Measurements from ENCODE around the gene ZDHHC24. TPM values are rescaled to one million over a fixed set of nuclear protein-coding genes. Genes with fewer than 3 reads are reported as not detected.

Gene ZDHHC24
- total RNA-seq, 3 donors from 2014 or later (not counting 1 experiment from before 2014, with no cell fraction given), result 18.5 to 34.9 (median 28.9) TPM

DNA sequence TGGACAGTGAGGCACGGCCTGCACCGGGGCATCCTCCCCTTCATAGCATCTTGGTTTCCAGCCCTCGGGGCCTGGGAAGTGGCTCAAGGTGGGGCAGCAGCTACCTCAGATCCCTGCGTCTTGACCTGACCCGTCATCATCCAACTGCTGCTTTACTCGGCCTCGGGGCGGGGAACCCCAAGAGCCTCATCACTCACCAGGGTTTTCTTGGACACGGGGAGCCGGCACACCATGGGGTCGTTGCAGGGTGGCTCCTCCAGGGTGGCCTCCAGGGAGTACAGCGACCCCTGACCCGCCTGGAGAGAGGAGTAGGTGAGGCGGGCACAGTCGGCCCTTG lies 21.9 kb upstream of the ZDHHC24 start:
- H3K9me3 Mint-ChIP-seq, result no peaks in the 10 kb centered on the region
- peak overlapping the region; percentile 82 for H3K4me3 Mint-ChIP-seq
- Histone ChIP-seq H3K4me3 (ENCODE audit: low read length) (no peak overlapping the region), H3K4me1 (ENCODE audit: control insufficient read depth, insufficient read depth, low read length) (peaks cover 13% of the 10 kb centered on the region), H3K27ac (ENCODE audit: low read length) (no peak overlapping the region), H3K27me3 (ENCODE audit: control insufficient read depth, insufficient read depth, low read length) (no peaks in the 10 kb centered on the region), H3K9me3 (ENCODE audit: control insufficient read depth, insufficient read depth, low read length) (no peaks in the 10 kb centered on the region), H3K36me3 (ENCODE audit: control insufficient read depth, insufficient read depth, low read length) (no peaks in the 10 kb centered on the region)
- no peak for DNase-seq
- peaks cover 4 to 9% of the 10 kb centered on the region in 2 donors for H3K4me1 Mint-ChIP-seq
- TF ChIP-seq, protein P1, sequence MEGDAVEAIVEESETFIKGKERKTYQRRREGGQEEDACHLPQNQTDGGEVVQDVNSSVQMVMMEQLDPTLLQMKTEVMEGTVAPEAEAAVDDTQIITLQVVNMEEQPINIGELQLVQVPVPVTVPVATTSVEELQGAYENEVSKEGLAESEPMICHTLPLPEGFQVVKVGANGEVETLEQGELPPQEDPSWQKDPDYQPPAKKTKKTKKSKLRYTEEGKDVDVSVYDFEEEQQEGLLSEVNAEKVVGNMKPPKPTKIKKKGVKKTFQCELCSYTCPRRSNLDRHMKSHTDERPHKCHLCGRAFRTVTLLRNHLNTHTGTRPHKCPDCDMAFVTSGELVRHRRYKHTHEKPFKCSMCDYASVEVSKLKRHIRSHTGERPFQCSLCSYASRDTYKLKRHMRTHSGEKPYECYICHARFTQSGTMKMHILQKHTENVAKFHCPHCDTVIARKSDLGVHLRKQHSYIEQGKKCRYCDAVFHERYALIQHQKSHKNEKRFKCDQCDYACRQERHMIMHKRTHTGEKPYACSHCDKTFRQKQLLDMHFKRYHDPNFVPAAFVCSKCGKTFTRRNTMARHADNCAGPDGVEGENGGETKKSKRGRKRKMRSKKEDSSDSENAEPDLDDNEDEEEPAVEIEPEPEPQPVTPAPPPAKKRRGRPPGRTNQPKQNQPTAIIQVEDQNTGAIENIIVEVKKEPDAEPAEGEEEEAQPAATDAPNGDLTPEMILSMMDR (IDR thresholded peaks at IDR 0.05), result no peak
- no peaks in the 10 kb centered on the region for H3K36me3 Mint-ChIP-seq
- intact Hi-C loops (cut with micrococcal nuclease), result no loop called here
- 72% methylated on average over 15 of the region's 15 CpGs for WGBS (ENCODE audit: insufficient coverage)
- ATAC-seq, result no peak
- H3K27me3 Mint-ChIP-seq (ENCODE audit: low read depth in 2 of 2), result no peaks in the 10 kb centered on the region
- peak overlapping the region in 1 of 2 donors; percentile 71 for H3K27ac Mint-ChIP-seq

DNA sequence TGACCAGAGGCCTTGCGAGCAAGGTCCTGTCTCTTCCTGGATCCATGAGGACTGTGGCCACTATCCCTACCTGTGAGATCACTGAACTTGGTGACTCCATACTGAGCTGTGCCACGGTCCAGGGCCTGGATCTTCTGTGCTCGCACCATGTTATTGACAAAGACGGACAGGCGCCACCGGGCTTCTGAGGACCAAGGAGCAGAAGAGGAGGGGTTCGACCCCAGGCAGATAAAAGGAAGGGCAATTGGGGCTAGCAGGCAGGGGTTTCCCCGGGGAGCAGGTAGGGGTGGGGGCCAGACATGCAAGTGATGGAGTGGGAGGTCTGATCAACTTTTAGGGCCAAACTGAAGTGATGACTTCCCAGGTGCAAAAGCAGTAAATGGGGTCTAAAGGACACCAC lies 20.4 kb upstream of the ZDHHC24 start:
- intact Hi-C loops (cut with micrococcal nuclease), result no loop called here
- no peak overlapping the region for H3K27ac Mint-ChIP-seq
- Histone ChIP-seq H3K4me1 (ENCODE audit: control insufficient read depth, insufficient read depth, low read length) (peaks cover 13% of the 10 kb centered on the region), H3K9me3 (ENCODE audit: control insufficient read depth, insufficient read depth, low read length) (no peaks in the 10 kb centered on the region), H3K36me3 (ENCODE audit: control insufficient read depth, insufficient read depth, low read length) (no peaks in the 10 kb centered on the region), H3K4me3 (ENCODE audit: low read length) (no peak overlapping the region), H3K27ac (ENCODE audit: low read length) (no peak overlapping the region), H3K27me3 (ENCODE audit: control insufficient read depth, insufficient read depth, low read length) (no peaks in the 10 kb centered on the region)
- DNase-seq (no peak), ATAC-seq (no peak)
- H3K4me1 Mint-ChIP-seq, result peaks cover 4 to 9% of the 10 kb centered on the region in 2 donors
- H3K27me3 Mint-ChIP-seq (ENCODE audit: low read depth in 2 of 2), result no peaks in the 10 kb centered on the region
- TF ChIP-seq, protein P1 (IDR thresholded peaks at IDR 0.05), result no peak
- 89% methylated on average over 8 of the region's 8 CpGs for WGBS (ENCODE audit: insufficient coverage)
- peak overlapping the region; percentile 22 for H3K4me3 Mint-ChIP-seq
- H3K36me3 Mint-ChIP-seq, result no peaks in the 10 kb centered on the region
- H3K9me3 Mint-ChIP-seq, result no peaks in the 10 kb centered on the region

DNA sequence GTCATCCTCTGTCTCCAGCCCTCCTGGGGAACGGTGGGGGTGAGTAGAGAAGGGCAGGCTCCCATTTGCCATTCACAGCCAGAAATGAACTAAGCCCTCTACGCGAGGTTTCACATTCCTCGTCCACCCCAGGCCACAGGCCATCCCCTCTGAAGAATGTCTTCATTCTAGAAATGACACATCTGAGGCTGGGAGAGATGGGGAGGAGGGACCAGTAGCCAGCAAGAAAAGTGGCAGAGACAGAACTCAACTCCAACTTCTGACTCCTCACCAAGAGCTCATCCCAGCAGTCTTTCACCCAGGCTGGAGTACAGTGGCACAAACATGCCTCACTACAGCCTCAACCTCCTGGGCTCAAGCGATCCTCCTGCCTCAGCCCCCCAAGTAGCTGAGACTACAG lies 19.1 kb upstream of the ZDHHC24 start:
- H3K36me3 ChIP-seq (ENCODE audit: control insufficient read depth, insufficient read depth, low read length), result no peaks in the 10 kb centered on the region
- intact Hi-C loops (cut with micrococcal nuclease), result no loop called here
- peaks cover 13% of the 10 kb centered on the region for H3K4me1 ChIP-seq (ENCODE audit: control insufficient read depth, insufficient read depth, low read length)
- no peak for ATAC-seq
- no peak overlapping the region for H3K4me3 Mint-ChIP-seq
- H3K9me3 Mint-ChIP-seq, result no peaks in the 10 kb centered on the region
- H3K4me3 ChIP-seq (ENCODE audit: low read length), result no peak overlapping the region
- H3K4me1 Mint-ChIP-seq, result peaks cover 4 to 9% of the 10 kb centered on the region in 2 donors
- H3K27ac Mint-ChIP-seq, result no peak overlapping the region
- H3K27me3 Mint-ChIP-seq (ENCODE audit: low read depth in 2 of 2), result no peaks in the 10 kb centered on the region
- H3K27me3 ChIP-seq (ENCODE audit: control insufficient read depth, insufficient read depth, low read length), result no peaks in the 10 kb centered on the region
- H3K27ac ChIP-seq (ENCODE audit: low read length), result no peak overlapping the region
- H3K36me3 Mint-ChIP-seq, result no peaks in the 10 kb centered on the region
- WGBS (ENCODE audit: insufficient coverage), result 100% methylated on average over 2 of the region's 5 CpGs
- TF ChIP-seq, protein P1 (IDR thresholded peaks at IDR 0.05), result no peak
- no peaks in the 10 kb centered on the region for H3K9me3 ChIP-seq (ENCODE audit: control insufficient read depth, insufficient read depth, low read length)
- no peak for DNase-seq

DNA sequence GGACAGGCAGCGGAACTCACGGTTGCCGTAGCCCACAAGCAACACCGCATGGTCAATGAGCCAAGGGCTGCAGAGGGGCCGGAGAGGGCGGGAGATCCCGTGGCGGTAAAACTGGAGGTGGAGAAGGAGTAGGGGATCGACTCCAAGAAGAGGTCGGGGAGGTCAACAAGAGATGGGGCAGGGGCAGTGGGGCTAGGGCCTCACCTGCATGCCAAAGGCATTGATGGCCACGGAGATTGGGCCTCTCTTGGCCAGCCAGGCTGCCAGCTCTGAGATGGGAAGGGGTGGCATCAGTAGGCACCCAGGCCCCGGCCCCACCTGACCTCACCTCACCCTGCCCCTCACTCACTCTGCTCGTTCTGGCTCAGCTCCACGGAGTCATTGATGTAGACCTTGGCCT lies 18.7 kb upstream of the ZDHHC24 start:
- no peaks in the 10 kb centered on the region for H3K36me3 ChIP-seq (ENCODE audit: control insufficient read depth, insufficient read depth, low read length)
- H3K9me3 Mint-ChIP-seq, result no peaks in the 10 kb centered on the region
- DNase-seq (no peak), ATAC-seq (no peak)
- H3K9me3 ChIP-seq (ENCODE audit: control insufficient read depth, insufficient read depth, low read length), result no peaks in the 10 kb centered on the region
- intact Hi-C loops (cut with micrococcal nuclease), result no loop called here
- H3K36me3 Mint-ChIP-seq, result no peaks in the 10 kb centered on the region
- H3K4me3 Mint-ChIP-seq, result no peak overlapping the region
- H3K27me3 ChIP-seq (ENCODE audit: control insufficient read depth, insufficient read depth, low read length), result no peaks in the 10 kb centered on the region
- no peak overlapping the region for H3K27ac Mint-ChIP-seq
- peaks cover 4 to 9% of the 10 kb centered on the region in 2 donors for H3K4me1 Mint-ChIP-seq
- H3K27ac ChIP-seq (ENCODE audit: low read length), result no peak overlapping the region
- H3K27me3 Mint-ChIP-seq (ENCODE audit: low read depth in 2 of 2), result no peaks in the 10 kb centered on the region
- H3K4me1 ChIP-seq (ENCODE audit: control insufficient read depth, insufficient read depth, low read length), result peaks cover 13% of the 10 kb centered on the region
- TF ChIP-seq, protein P1 (IDR thresholded peaks at IDR 0.05), result no peak
- 93% methylated on average over 14 of the region's 14 CpGs for WGBS (ENCODE audit: insufficient coverage)
- no peak overlapping the region for H3K4me3 ChIP-seq (ENCODE audit: low read length)

Data from natural killer cell (primary cell).